ENCODE data around the gene EMC8.

GRCh38 chr16:85843471-85844168 lies 44.3 kb upstream of the EMC8 start:
- TF ChIP-seq, protein P1, sequence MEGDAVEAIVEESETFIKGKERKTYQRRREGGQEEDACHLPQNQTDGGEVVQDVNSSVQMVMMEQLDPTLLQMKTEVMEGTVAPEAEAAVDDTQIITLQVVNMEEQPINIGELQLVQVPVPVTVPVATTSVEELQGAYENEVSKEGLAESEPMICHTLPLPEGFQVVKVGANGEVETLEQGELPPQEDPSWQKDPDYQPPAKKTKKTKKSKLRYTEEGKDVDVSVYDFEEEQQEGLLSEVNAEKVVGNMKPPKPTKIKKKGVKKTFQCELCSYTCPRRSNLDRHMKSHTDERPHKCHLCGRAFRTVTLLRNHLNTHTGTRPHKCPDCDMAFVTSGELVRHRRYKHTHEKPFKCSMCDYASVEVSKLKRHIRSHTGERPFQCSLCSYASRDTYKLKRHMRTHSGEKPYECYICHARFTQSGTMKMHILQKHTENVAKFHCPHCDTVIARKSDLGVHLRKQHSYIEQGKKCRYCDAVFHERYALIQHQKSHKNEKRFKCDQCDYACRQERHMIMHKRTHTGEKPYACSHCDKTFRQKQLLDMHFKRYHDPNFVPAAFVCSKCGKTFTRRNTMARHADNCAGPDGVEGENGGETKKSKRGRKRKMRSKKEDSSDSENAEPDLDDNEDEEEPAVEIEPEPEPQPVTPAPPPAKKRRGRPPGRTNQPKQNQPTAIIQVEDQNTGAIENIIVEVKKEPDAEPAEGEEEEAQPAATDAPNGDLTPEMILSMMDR (IDR thresholded peaks at IDR 0.05): no peak
- TF ChIP-seq ZFX (IDR thresholded peaks at IDR 0.05; ENCODE audit: borderline replicate concordance): no peak
